GM12878 (cell line): Measurements from ENCODE around the gene BZW1.

ENCODE experiments used
- CTCF ChIP-seq, 3 experiments: IDR thresholded peaks in 2 of 3; conservative IDR thresholded peaks in 1 of 3; 2 replicates each; pipeline ENCODE4 v1.5.1; 2011; ENCODE audit warnings: low read depth in 3 of 3, low read length in 3 of 3, mild to moderate bottlenecking in 3 of 3, control low read depth in 2 of 3, moderate library complexity in 2 of 3, inconsistent platforms in 1 of 3, mixed read lengths in 1 of 3; ENCODE audit not compliant: control insufficient read depth in 2 of 3, insufficient read depth in 1 of 3; ENCODE audit errors: extremely low read depth in 1 of 3
- EED ChIP-seq: sonication (generic); IDR thresholded peaks from 2 replicates; pipeline ENCODE4 v1.6.1; 2016; ENCODE audit warnings: antibody characterized with exemption, low read depth
- EZH2 ChIP-seq: IDR thresholded peaks from 2 replicates; pipeline ENCODE4 v1.6.1; 2012; ENCODE audit warnings: low read depth, mild to moderate bottlenecking, control low read depth, inconsistent platforms, low read length, borderline replicate concordance; ENCODE audit not compliant: control insufficient read depth
- FOXM1 ChIP-seq: IDR thresholded peaks from 2 replicates; pipeline ENCODE4 v1.6.1; 2012; ENCODE audit warnings: low read depth, mild to moderate bottlenecking, inconsistent platforms, low read length, moderate library complexity
- POLR2AphosphoS5 ChIP-seq: IDR thresholded peaks from 2 replicates; pipeline ENCODE4 v1.6.1; 2011; ENCODE audit warnings: mild to moderate bottlenecking, low read length, inconsistent platforms
- RAD21 ChIP-seq: IDR thresholded peaks from 2 replicates; pipeline ENCODE4 v1.6.1; 2011; ENCODE audit warnings: mild to moderate bottlenecking, low read depth, low read length, moderate library complexity; ENCODE audit not compliant: insufficient read depth
- SMAD1 ChIP-seq: fragments of 450-650 bp; IDR thresholded peaks from 2 replicates; pipeline ENCODE4 v1.6.1; 2018; ENCODE audit warnings: mild to moderate bottlenecking, low read depth; ENCODE audit not compliant: partially characterized antibody
- TARDBP ChIP-seq: IDR thresholded peaks from 2 replicates; pipeline ENCODE4 v1.6.1; 2016; ENCODE audit warnings: borderline replicate concordance
- ZNF217 ChIP-seq: fragments of 450-650 bp; IDR thresholded peaks from 2 replicates; pipeline ENCODE4 v1.6.1; 2017; ENCODE audit warnings: antibody characterized with exemption, mild to moderate bottlenecking
- ZNF24 ChIP-seq: fragments of 450-650 bp; IDR thresholded peaks from 2 replicates; pipeline ENCODE4 v1.6.1; 2017; ENCODE audit warnings: antibody characterized with exemption, mild to moderate bottlenecking
- ZNF622 ChIP-seq: fragments of 450-650 bp; IDR thresholded peaks from 2 replicates; pipeline ENCODE4 v1.6.1; 2017; ENCODE audit warnings: mild to moderate bottlenecking, inconsistent platforms

- TF ChIP-seq POLR2AphosphoS5 (no peak), SMAD1 (no peak), EED (no peak), CTCF (IDR thresholded peaks at IDR 0.05 in 2 of 3, conservative IDR thresholded peaks at IDR 0.05 in 1 of 3; ENCODE audit: control insufficient read depth in 2 of 3, extremely low read depth in 1 of 3, insufficient read depth in 1 of 3, low read depth in 3 of 3, low read length in 3 of 3) (no peak), ZNF622 (no peak), RAD21 (no peak), ZNF24 (no peak), ZNF217 (no peak), EZH2 (no peak), FOXM1 (no peak), TARDBP (no peak)
Measured at GRCh38 chr2:200790185-200790584, 21.5 kb upstream of the BZW1 start.
